ENCODE data around the gene CCDC81. TPM values are rescaled to one million over a fixed set of nuclear protein-coding genes. Genes with fewer than 3 reads are reported as not detected.

Gene CCDC81
- total RNA-seq, 4 donors from 2014 or later: 1.4 to 1.6 TPM; not detected in 2

- DNase-seq (ENCODE audit: low spot score) (no peak), ATAC-seq (ENCODE audit: low FRiP score) (no peak)
- TF ChIP-seq CTCF (IDR thresholded peaks at IDR 0.05): no peak
These were observed 86.0 kb downstream of the CCDC81 start for GRCh38 chr11:86460461-86461385.

- no peak for TF ChIP-seq CTCF (IDR thresholded peaks at IDR 0.05)
- DNase-seq (ENCODE audit: low spot score): no peak
- ATAC-seq (ENCODE audit: low FRiP score): no peak
These were observed 87.2 kb downstream of the CCDC81 start for GRCh38 chr11:86461892-86462291.

- no peak for DNase-seq (ENCODE audit: low spot score)
- no peak for TF ChIP-seq CTCF (IDR thresholded peaks at IDR 0.05)
These were observed 88.4 kb downstream of the CCDC81 start for GRCh38 chr11:86463120-86463519.

GRCh38 chr11:86463955-86464354 is 89.3 kb downstream of the CCDC81 start:
- TF ChIP-seq CTCF (IDR thresholded peaks at IDR 0.05): no peak
- ATAC-seq (ENCODE audit: low FRiP score): no peak
- DNase-seq (ENCODE audit: low spot score): no peak

More at GRCh38 chr11:86463120-86463519, 88.4 kb downstream of the CCDC81 start:
- no peak for ATAC-seq (ENCODE audit: low FRiP score)

- TF ChIP-seq CTCF (IDR thresholded peaks at IDR 0.05): no peak
- no peak for ATAC-seq (ENCODE audit: low FRiP score)
- no peak for DNase-seq (ENCODE audit: low spot score)
These were observed 90.0 kb downstream of the CCDC81 start for GRCh38 chr11:86464509-86465221.

- TF ChIP-seq CTCF (IDR thresholded peaks at IDR 0.05): no peak
- ATAC-seq (ENCODE audit: low FRiP score): no peak
- DNase-seq (ENCODE audit: low spot score): no peak
These were observed 93.5 kb downstream of the CCDC81 start for GRCh38 chr11:86468169-86468568.

All from omental fat pad (tissue), 4 donors.